Lower leg skin (tissue), 4 donors: Measurements from ENCODE around the gene GLDN. TPM values are rescaled to one million over a fixed set of nuclear protein-coding genes. Genes with fewer than 3 reads are reported as not detected.

Experiments
- DNase-seq, 2 donors: peaks; one replicate each; pipeline ENCODE4 v3.0.0-alpha.2; 2019; ENCODE audit warnings: low spot score in 2 of 2
- H3K4me3 ChIP-seq: fragments of 200-600 bp; sonication (generic); 2 replicates; pipeline ENCODE4 v1.5.1; 2017; ENCODE audit warnings: mild to moderate bottlenecking, low read depth; ENCODE audit not compliant: poor library complexity, severe bottlenecking
- POLR2A ChIP-seq, 2 donors: fragments of 450-650 bp; IDR thresholded peaks; one replicate each; pipeline ENCODE4 v1.6.1; 2016 to 2017; ENCODE audit warnings: antibody characterized with exemption in 2 of 2, mild to moderate bottlenecking in 1 of 2, moderate library complexity in 1 of 2
- WGBS, 2 donors: methylation state at CpG; one replicate each; pipeline ENCODE4 v1.1.5; 2018; 5-methylcytosine and 5-hydroxymethylcytosine counted together
- intact Hi-C: fragments of 100-400 bp; cut with DNase I; formaldehyde crosslinking; loops from one replicate; pipeline ENCODE4 v1.15.0; 2023; ENCODE audit warnings: low total_unique reads
- total RNA-seq, 4 donors: library from RNA; depleted of rRNA; stranded (reverse); fragments of >200 nt; gene quantifications; one replicate each; pipeline ENCODE4 v1.1.0, GENCODE V29; 2016
- TF ChIP-seq, protein P1 (sequence below), 3 donors: fragments of 450-650 bp; IDR thresholded peaks; one replicate each; pipeline ENCODE4 v1.5.1; 2016; ENCODE audit warnings: antibody characterized with exemption in 3 of 3, mild to moderate bottlenecking in 3 of 3, moderate library complexity in 2 of 3

Gene GLDN
- total RNA-seq, 4 donors from 2014 or later, result 3.7 to 9.4 (median 4.9) TPM

DNA sequence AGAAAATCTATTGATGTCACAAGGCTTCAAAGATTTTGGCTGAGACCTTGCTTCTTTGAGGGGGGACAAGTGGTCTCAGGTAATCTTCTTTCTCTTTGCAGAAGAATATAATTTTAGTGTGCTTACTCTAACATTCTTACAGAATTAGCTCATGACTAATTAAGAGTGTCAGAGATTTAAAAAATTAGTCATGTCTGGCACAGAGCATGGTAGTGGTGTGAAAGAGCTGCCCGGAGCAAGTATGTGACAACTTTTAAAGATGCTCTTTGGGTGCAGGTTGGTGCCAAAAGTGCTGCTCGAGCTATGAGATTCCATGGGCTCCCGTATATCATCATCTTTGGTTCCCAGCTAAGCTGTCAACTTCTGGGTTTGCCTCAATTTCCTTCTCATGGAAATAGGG, 34.1 kb upstream of the GLDN start:
- no peak for TF ChIP-seq POLR2A (IDR thresholded peaks at IDR 0.05)
- TF ChIP-seq, protein P1, sequence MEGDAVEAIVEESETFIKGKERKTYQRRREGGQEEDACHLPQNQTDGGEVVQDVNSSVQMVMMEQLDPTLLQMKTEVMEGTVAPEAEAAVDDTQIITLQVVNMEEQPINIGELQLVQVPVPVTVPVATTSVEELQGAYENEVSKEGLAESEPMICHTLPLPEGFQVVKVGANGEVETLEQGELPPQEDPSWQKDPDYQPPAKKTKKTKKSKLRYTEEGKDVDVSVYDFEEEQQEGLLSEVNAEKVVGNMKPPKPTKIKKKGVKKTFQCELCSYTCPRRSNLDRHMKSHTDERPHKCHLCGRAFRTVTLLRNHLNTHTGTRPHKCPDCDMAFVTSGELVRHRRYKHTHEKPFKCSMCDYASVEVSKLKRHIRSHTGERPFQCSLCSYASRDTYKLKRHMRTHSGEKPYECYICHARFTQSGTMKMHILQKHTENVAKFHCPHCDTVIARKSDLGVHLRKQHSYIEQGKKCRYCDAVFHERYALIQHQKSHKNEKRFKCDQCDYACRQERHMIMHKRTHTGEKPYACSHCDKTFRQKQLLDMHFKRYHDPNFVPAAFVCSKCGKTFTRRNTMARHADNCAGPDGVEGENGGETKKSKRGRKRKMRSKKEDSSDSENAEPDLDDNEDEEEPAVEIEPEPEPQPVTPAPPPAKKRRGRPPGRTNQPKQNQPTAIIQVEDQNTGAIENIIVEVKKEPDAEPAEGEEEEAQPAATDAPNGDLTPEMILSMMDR (IDR thresholded peaks at IDR 0.05), result no peak
- no peak overlapping the region for H3K4me3 ChIP-seq
- intact Hi-C loops, result no loop called here
- WGBS, 2 donors, result 54 to 56% methylated on average over 3 of the region's 3 CpGs
- no peak for DNase-seq

DNA sequence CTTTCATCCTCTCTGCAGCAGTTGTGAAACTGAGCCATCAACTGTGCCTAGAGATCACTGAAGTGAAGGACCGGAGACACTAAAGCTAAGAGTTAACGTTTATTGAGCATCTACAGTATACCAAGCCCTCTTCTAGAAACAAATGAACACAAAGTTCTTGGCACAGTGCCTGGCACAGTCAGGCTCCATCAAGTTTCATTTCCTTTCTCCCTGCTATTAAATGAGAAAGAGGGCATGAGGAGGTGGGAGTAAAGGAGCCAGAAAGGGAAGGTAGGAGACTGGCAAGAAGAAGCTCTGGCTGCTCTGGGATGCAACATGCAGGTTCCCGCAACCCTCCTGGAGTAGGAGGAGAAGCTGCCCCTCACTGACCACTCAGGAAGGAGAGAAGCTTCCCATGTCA, 33.6 kb upstream of the GLDN start:
- intact Hi-C loops, result no loop called here
- TF ChIP-seq, protein P1 (IDR thresholded peaks at IDR 0.05), result no peak
- no peak for TF ChIP-seq POLR2A (IDR thresholded peaks at IDR 0.05)
- DNase-seq, result peak in 1 of 2 donors; percentile 78
- H3K4me3 ChIP-seq, result no peak overlapping the region
- 62 to 78% methylated on average over 3 of the region's 3 CpGs for WGBS, 2 donors

- H3K4me3 ChIP-seq, result no peak overlapping the region
- intact Hi-C loops, result no loop called here
- 68 to 83% methylated on average over 2 of the region's 2 CpGs for WGBS, 2 donors
- no peak for TF ChIP-seq POLR2A (IDR thresholded peaks at IDR 0.05)
- DNase-seq, result peak in 1 of 2 donors; percentile 46
Observed at GRCh38 chr15:51310064-51310463, 31.4 kb upstream of the GLDN start.

DNA sequence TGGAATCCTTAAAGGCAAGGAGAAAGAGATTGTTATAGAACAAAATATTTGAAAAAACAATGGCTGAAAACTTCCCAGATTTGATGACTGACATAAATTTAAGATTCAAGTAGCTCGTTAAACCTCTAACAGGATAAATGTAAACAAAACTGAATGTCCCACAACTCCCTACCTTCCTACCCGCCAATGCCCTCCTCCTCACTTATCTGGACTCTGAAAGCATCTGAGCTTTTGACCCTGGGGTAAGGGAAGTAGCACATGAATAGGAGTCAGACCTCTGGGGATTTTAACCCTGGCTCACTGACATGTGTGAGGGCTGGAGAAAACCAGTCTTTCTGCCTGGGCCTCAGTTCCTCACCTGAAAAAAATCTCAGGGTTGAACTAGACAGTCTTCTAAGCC, 29.9 kb upstream of the GLDN start:
- WGBS, 2 donors, result 72 to 80% methylated on average over 2 of the region's 2 CpGs
- DNase-seq, result peak in 1 of 2 donors; percentile 14
- TF ChIP-seq, protein P1 (IDR thresholded peaks at IDR 0.05), result no peak
- TF ChIP-seq POLR2A (IDR thresholded peaks at IDR 0.05), result no peak
- intact Hi-C loops, result no loop called here
- H3K4me3 ChIP-seq, result no peak overlapping the region

DNA sequence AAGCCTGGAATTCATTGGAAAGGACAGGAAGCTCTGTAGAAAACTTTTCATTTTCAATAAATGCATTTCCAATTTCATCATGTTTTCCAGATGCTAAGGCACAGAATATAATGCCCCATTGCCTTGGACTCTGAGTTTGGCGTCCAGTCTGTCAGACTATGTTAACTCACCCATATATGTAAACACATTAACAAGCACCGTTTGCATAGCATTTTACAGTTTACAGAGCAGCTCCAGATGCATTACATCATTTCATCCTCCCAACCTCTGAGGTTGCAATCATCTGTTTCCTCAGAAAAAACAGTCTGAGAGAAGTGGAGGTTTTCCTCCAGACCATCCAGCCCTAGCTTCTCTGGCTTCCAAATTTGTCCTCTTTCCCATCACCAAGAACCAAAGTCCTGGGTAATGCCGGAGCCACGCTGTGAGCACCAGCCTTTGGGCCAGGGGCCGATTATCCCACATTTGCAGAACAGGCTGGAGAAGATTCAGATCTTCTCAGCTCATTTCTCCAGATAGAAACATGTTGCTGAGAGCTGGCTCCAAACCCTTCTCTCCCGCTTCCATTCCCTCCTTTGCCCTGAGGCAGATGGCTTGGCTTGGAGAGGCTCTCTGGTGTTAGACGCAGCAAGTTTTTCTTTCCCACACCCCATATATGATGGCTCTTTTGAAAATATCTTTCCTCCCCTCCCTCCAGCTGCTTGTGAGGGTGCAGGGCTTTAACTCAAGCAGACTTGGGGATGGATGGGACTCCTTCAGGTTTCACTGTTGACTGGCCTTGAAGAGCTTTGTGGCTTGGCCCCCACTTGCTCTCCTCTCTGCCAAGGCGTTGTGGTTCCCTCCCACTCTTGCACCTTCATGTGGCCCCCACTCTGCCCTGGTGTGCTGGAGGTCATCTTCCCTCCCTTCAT, 29.0 kb upstream of the GLDN start:
- peak in 1 of 2 donors; percentile 49 for DNase-seq
- intact Hi-C loops, result no loop called here
- no peak overlapping the region for H3K4me3 ChIP-seq
- TF ChIP-seq, protein P1 (IDR thresholded peaks at IDR 0.05), result no peak
- no peak for TF ChIP-seq POLR2A (IDR thresholded peaks at IDR 0.05)
- WGBS, 2 donors, result 47 to 53% methylated on average over 8 of the region's 8 CpGs

GRCh38 chr15:51313074-51313393, 28.4 kb upstream of the GLDN start:
- no peak overlapping the region for H3K4me3 ChIP-seq
- no peak for TF ChIP-seq POLR2A (IDR thresholded peaks at IDR 0.05)
- TF ChIP-seq, protein P1 (IDR thresholded peaks at IDR 0.05), result no peak
- no peak for DNase-seq
- intact Hi-C loops, result no loop called here
